HepG2 (cell line): ENCODE data around the gene PLD1. TPM values are rescaled to one million over a fixed set of nuclear protein-coding genes. Genes with fewer than 3 reads are reported as not detected.

Source experiments
- ADNP ChIP-seq: sonication (generic); formaldehyde crosslinking; IDR thresholded peaks from 2 replicates; pipeline ENCODE4 v1.4.0; 2020; ENCODE audit warnings: missing genetic modification reagents
- DR1 ChIP-seq: sonication (generic); formaldehyde crosslinking; IDR thresholded peaks from 2 replicates; pipeline ENCODE4 v1.8.0; 2021; ENCODE audit warnings: mild to moderate bottlenecking, missing genetic modification reagents, inconsistent platforms
- FOXJ3 ChIP-seq: sonication (generic); formaldehyde crosslinking; IDR thresholded peaks from 2 replicates; pipeline ENCODE4 v1.4.0; 2020; ENCODE audit warnings: missing genetic modification reagents, mild to moderate bottlenecking, borderline replicate concordance
- GZF1 ChIP-seq: sonication (generic); formaldehyde crosslinking; IDR thresholded peaks from 2 replicates; pipeline ENCODE4 v1.5.1; 2020; ENCODE audit warnings: mild to moderate bottlenecking, missing genetic modification reagents
- JUND ChIP-seq: sonication (generic); formaldehyde crosslinking; IDR thresholded peaks from 2 replicates; pipeline ENCODE4 v1.8.0; 2022; ENCODE audit warnings: mild to moderate bottlenecking, missing genetic modification reagents
- MLX ChIP-seq: IDR thresholded peaks from 2 replicates; pipeline ENCODE4 v1.6.1; 2016
- NFE2L1 ChIP-seq: sonication (generic); formaldehyde crosslinking; IDR thresholded peaks from 2 replicates; pipeline ENCODE4 v1.4.0; 2020; ENCODE audit warnings: missing genetic modification reagents, mild to moderate bottlenecking, borderline replicate concordance
- PBX2 ChIP-seq: IDR thresholded peaks from 2 replicates; pipeline ENCODE4 v1.6.1; 2016; ENCODE audit warnings: control low read depth
- RARG ChIP-seq: sonication (generic); formaldehyde crosslinking; IDR thresholded peaks from 2 replicates; pipeline ENCODE4 v1.4.0; 2020; ENCODE audit warnings: low read depth, mild to moderate bottlenecking, missing genetic modification reagents
- SKIL ChIP-seq: sonication (generic); formaldehyde crosslinking; IDR thresholded peaks from 2 replicates; pipeline ENCODE4 v1.8.0; 2022; ENCODE audit warnings: missing genetic modification reagents, mild to moderate bottlenecking, moderate library complexity, borderline replicate concordance
- ZC3H4 ChIP-seq: sonication (generic); formaldehyde crosslinking; IDR thresholded peaks from 2 replicates; pipeline ENCODE4 v1.4.0; 2020; ENCODE audit warnings: missing genetic modification reagents, borderline replicate concordance
- ZFAT ChIP-seq: sonication (generic); formaldehyde crosslinking; conservative IDR thresholded peaks from 2 replicates; pipeline ENCODE4 v1.8.1; 2023; ENCODE audit warnings: missing genetic modification reagents, inconsistent platforms
- ZKSCAN8 ChIP-seq: IDR thresholded peaks from 2 replicates; pipeline ENCODE4 v1.6.1; 2016; ENCODE audit warnings: borderline replicate concordance, missing genetic modification reagents, missing compliant biosample characterization
- ZNF296 ChIP-seq: sonication (generic); formaldehyde crosslinking; conservative IDR thresholded peaks from 2 replicates; pipeline ENCODE4 v1.5.0; 2020; ENCODE audit warnings: mild to moderate bottlenecking, missing genetic modification reagents
- ZNF629 ChIP-seq: sonication (generic); formaldehyde crosslinking; conservative IDR thresholded peaks from 2 replicates; pipeline ENCODE4 v1.5.0; 2020; ENCODE audit warnings: missing genetic modification reagents
- ZNF776 ChIP-seq: sonication (generic); formaldehyde crosslinking; IDR thresholded peaks from 2 replicates; pipeline ENCODE4 v1.4.0; 2020; ENCODE audit warnings: mild to moderate bottlenecking, missing genetic modification reagents
- ZNF800 ChIP-seq: sonication (generic); formaldehyde crosslinking; IDR thresholded peaks from 2 replicates; pipeline ENCODE4 v1.4.0; 2020; ENCODE audit warnings: missing genetic modification reagents
- polyA plus RNA-seq, 8 experiments: library from polyadenylated mRNA; depleted of rRNA in 3 of 8; stranded (reverse) in 7 of 8; unstranded in 1 of 8; fragments of >200 nt; fragmentation: Illumina TruSeq in 4 of 8; extraction: Trizol in 4 of 8; gene quantifications; 2 replicates each; pipeline versions ENCODE4 v1.2.1 to v1.2.3, GENCODE V29; 2011 to 2016; ENCODE audit warnings: low read depth in 4 of 8, missing spikeins in 1 of 8, mixed read lengths in 1 of 8; ENCODE audit not compliant: insufficient read depth in 1 of 8
- total RNA-seq, 5 experiments: library from RNA; depleted of rRNA; stranded (reverse); fragments of >200 nt; fragmentation: Illumina TruSeq; extraction: Trizol; gene quantifications; 2 replicates each; pipeline ENCODE4 v1.2.3, GENCODE V29; 2016; ENCODE audit warnings: low read depth in 1 of 5
- TF ChIP-seq, protein P1 (sequence below): sonication (generic); formaldehyde crosslinking; IDR thresholded peaks from 2 replicates; pipeline ENCODE4 v1.9.0; 2022; ENCODE audit warnings: low read depth, missing genetic modification reagents
- TF ChIP-seq, protein P2 (sequence below): sonication (generic); formaldehyde crosslinking; IDR thresholded peaks from 2 replicates; pipeline ENCODE4 v1.4.0; 2020; ENCODE audit warnings: missing genetic modification reagents
- TF ChIP-seq, protein P3 (sequence below): IDR thresholded peaks from 2 replicates; pipeline ENCODE4 v1.6.1; 2016; ENCODE audit warnings: missing genetic modification reagents, missing compliant biosample characterization

PLD1 gene
- total and polyA plus RNA-seq, 2 of the 13 experiments (the other 11 are each of a cell fraction or from before 2014, with no cell fraction given) = 27.1 to 59.4 TPM

DNA sequence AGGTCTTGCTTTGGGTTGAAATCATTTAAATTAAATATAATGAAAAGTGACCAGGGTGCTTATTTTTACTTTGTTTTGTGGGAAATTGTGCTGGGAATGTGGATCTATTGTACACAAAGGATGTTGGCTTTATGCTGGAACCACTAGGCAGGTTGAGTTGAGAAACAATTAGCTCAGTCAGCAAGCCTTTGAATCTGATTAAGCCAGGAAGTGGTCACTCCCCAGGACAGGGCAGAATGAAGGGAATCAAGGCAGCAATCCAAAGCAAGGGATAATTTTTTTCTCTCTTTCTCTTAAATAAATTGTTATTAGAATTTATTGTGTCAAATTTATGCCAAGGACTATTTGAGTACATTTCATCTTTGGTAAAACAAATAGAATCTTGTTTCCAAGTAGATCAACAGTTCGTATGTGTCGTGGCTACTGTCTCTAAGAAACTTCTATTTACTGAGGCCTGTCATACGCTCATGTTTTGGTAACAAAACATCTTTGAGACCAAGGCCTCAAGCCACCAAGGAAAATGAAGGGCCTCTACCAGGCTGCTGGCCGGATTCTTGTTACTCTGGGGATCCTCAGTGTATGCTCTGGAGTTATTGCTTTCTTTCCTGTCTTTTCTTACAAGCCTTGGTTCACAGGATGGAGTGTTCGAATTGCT is 32.7 kb upstream of the PLD1 start, which contains the start of gene TMEM212 (continued):
- no peak for TF ChIP-seq ADNP
- no peak for TF ChIP-seq MLX (CRISPR knock-in tag)
- no peak for TF ChIP-seq ZFAT (CRISPR knock-in tag)
- TF ChIP-seq ZC3H4 (CRISPR knock-in tag) = no peak
- no peak for TF ChIP-seq ZNF776 (CRISPR knock-in tag)
- no peak for TF ChIP-seq PBX2
- no peak for TF ChIP-seq ZNF629 (CRISPR knock-in tag)
- TF ChIP-seq, protein P1, sequence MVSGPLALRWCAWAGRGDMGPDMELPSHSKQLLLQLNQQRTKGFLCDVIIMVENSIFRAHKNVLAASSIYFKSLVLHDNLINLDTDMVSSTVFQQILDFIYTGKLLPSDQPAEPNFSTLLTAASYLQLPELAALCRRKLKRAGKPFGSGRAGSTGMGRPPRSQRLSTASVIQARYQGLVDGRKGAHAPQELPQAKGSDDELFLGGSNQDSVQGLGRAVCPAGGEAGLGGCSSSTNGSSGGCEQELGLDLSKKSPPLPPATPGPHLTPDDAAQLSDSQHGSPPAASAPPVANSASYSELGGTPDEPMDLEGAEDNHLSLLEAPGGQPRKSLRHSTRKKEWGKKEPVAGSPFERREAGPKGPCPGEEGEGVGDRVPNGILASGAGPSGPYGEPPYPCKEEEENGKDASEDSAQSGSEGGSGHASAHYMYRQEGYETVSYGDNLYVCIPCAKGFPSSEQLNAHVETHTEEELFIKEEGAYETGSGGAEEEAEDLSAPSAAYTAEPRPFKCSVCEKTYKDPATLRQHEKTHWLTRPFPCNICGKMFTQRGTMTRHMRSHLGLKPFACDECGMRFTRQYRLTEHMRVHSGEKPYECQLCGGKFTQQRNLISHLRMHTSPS (CRISPR knock-in tag) = no peak
- no peak for TF ChIP-seq NFE2L1 (CRISPR knock-in tag)
- peak; percentile 24; the same call in 1 of the 2 replicates for TF ChIP-seq FOXJ3 (CRISPR knock-in tag)
- TF ChIP-seq DR1 (CRISPR knock-in tag) = no peak
- no peak for TF ChIP-seq ZNF296 (CRISPR knock-in tag)
- no peak for TF ChIP-seq RARG
- no peak for TF ChIP-seq SKIL (CRISPR knock-in tag)
- TF ChIP-seq GZF1 = no peak
- TF ChIP-seq, protein P2, sequence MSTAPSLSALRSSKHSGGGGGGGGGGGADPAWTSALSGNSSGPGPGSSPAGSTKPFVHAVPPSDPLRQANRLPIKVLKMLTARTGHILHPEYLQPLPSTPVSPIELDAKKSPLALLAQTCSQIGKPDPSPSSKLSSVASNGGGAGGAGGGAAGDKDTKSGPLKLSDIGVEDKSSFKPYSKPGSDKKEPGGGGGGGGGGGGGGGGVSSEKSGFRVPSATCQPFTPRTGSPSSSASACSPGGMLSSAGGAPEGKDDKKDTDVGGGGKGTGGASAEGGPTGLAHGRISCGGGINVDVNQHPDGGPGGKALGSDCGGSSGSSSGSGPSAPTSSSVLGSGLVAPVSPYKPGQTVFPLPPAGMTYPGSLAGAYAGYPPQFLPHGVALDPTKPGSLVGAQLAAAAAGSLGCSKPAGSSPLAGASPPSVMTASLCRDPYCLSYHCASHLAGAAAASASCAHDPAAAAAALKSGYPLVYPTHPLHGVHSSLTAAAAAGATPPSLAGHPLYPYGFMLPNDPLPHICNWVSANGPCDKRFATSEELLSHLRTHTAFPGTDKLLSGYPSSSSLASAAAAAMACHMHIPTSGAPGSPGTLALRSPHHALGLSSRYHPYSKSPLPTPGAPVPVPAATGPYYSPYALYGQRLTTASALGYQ = no peak; the same call in 1 of the 2 replicates
- no peak for TF ChIP-seq JUND (CRISPR knock-in tag)
- no peak for TF ChIP-seq ZNF800 (CRISPR knock-in tag)
- TF ChIP-seq ZKSCAN8 (CRISPR knock-in tag) = no peak
- TF ChIP-seq, protein P3, sequence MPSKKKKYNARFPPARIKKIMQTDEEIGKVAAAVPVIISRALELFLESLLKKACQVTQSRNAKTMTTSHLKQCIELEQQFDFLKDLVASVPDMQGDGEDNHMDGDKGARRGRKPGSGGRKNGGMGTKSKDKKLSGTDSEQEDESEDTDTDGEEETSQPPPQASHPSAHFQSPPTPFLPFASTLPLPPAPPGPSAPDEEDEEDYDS (CRISPR knock-in tag) = 0 out of 2 replicates have a peak, but pooled peaks have one; percentile 50
